ENCODE measurements around the gene PRRT1. TPM values are rescaled to one million over a fixed set of nuclear protein-coding genes. Genes with fewer than 3 reads are reported as not detected.
"Not testable (repeated sequence)": the region's sequence is repeated elsewhere in the genome, so short reads cannot be mapped to it uniquely, and the experiment has no call there.

Gene PRRT1
- polyA plus RNA-seq, 1 donor: 5.3 TPM

DNA sequence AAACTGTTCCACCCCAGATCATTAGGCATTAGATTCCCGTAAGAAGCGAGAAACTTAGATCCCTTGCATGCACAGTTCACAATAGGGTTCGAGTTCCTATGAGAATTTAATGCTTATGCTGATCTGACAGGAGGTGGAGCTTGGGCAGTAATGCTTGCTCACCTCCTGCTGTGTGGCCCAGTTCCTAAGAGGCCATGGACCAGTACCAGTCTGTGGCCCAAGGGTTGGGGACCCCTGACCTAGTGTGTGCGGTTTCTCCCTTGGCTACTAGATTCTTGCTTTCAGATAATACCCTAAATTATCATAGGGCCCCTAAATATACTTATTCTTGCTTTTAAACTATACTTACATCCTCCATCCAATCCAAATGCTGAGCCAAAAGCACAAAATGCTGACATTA is 42.6 kb upstream of the PRRT1 start:
- WGBS (ENCODE audit: insufficient coverage, low lambda C conversion rate): no CpG with 5 or more reads among the region's 4 CpGs
- DNase-seq: no peak

DNA sequence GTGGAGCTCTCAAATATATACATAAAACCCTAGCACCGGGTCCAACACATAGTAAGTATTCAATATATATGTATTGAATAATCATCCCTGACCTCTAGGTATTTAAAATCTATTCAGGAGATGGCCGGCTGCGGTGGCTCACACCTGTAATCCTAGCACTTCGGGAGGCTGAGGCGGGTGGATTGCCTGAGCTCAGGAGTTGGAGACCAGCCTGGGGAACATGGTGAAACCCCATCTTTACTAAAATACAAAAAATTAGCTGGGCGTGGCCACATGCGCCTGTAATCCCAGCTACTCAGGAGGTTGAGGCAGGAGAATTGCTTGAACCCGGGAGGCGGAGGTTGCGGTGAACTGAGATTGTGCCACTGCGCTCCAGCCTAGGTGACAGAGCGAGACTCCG is 41.4 kb upstream of the PRRT1 start:
- not testable (repeated sequence) for H3K36me3 ChIP-seq (ENCODE audit: control insufficient read depth, insufficient read depth, low read length); DNase-seq; H3K9me3 ChIP-seq (ENCODE audit: control insufficient read depth, low read depth, low read length); H3K27me3 ChIP-seq (ENCODE audit: control insufficient read depth, insufficient read depth, low read length); H3K4me3 ChIP-seq (ENCODE audit: low read length)
- Histone ChIP-seq H3K27ac (ENCODE audit: low read length) (peak overlapping the region; percentile 99), H3K4me1 (ENCODE audit: control insufficient read depth, insufficient read depth, low read length) (peaks cover 39% of the 10 kb centered on the region)
- 91% methylated on average over 4 of the region's 13 CpGs for WGBS (ENCODE audit: insufficient coverage, low lambda C conversion rate)

More for the DNA sequence above, 42.6 kb upstream of the PRRT1 start:
- H3K27ac ChIP-seq (ENCODE audit: low read length): peak overlapping the region; percentile 85
- no peaks in the 10 kb centered on the region for H3K9me3 ChIP-seq (ENCODE audit: control insufficient read depth, low read depth, low read length)
- H3K36me3 ChIP-seq (ENCODE audit: control insufficient read depth, insufficient read depth, low read length): no peaks in the 10 kb centered on the region
- H3K27me3 ChIP-seq (ENCODE audit: control insufficient read depth, insufficient read depth, low read length): no peaks in the 10 kb centered on the region
- peaks cover 39% of the 10 kb centered on the region for H3K4me1 ChIP-seq (ENCODE audit: control insufficient read depth, insufficient read depth, low read length)
- no peak overlapping the region for H3K4me3 ChIP-seq (ENCODE audit: low read length)

DNA sequence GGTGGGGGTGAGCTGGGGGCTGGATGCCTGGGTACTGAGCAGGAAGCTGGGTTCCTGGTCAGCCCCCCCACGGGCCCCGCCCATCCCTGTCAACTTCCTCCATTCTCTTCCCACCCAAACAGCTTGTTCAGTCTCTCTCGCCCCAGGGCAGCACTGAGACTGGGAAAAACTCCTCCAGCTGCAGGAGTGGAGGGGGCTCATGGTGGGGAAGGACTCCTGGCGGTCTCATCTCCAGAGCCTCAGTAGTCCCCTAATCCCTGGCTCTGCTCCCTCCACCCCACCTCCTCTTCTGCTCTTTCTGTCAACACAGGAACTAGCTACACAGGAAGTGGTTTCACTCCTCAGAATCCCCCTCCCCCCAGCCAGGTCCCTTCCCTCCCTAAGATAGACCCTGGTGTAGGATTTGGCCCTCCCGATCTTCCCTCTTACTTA is 40.9 kb upstream of the PRRT1 start, which contains the start of gene GPSM3:
GPSM3 (minus strand) TSS at position 36 of the 432 bp plus-strand sequence. CDS start 130 bp downstream, outside the sequence.
- DNase-seq: peak; percentile 38 to 69
- Histone ChIP-seq H3K9me3 (ENCODE audit: control insufficient read depth, low read depth, low read length) (no peaks in the 10 kb centered on the region), H3K27ac (ENCODE audit: low read length) (peak within 1 kb of the TSS; percentile 99), H3K36me3 (ENCODE audit: control insufficient read depth, insufficient read depth, low read length) (peaks cover 6% of the 10 kb centered on the region), H3K4me3 (ENCODE audit: low read length) (peak within 1 kb of the TSS; percentile 88), H3K4me1 (ENCODE audit: control insufficient read depth, insufficient read depth, low read length) (peaks cover 39% of the 10 kb centered on the region), H3K27me3 (ENCODE audit: control insufficient read depth, insufficient read depth, low read length) (no peaks in the 10 kb centered on the region)
- WGBS (ENCODE audit: insufficient coverage, low lambda C conversion rate): no CpG with 5 or more reads among the region's 5 CpGs

DNA sequence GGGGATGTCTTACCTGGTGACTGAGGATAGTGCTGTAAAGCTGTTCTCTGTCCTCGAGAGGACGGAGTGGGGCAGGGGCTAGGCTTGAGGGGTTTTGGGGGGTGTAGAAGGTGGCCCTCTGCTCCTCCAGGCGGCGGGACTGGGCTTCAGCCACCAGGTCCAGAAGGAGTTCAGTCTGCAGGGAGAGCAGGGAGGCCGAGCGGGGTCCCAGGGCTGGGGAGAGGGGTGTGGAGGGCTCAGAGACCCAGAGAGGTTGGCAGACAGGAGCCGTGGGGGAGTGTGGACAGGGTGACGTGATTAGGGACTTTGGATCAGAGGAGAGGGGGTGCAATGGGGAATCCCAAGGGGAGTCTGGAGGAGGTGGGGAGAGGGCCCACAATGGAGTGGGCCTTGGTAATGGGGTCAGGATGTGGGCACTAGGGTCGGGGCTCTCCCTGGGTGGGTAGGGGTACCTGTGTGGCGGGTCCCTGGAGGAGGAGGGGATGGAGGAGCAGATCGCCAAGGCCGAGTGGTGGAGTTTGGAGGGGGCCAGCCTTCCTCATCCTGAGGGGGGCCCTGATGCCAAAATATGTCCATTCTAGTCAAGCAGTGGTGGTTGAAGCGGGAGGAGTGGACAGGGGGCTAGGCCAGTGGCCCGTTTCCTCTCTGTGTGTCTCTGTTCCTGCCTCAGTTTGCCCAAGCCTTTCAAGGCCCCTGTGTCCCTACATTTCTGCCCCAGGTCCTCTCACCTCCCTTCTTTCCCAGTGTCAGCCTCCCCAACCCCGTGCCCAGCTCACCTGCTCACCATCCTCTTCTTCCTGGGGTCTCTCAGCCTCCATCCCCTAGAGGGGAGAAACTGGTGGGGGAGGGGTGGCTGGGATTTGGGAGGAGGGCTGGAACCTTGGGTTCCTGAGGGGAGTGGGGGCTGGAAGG is 40.2 kb upstream of the PRRT1 start:
- Histone ChIP-seq H3K4me3 (ENCODE audit: low read length) (peak overlapping the region; percentile 88), H3K4me1 (ENCODE audit: control insufficient read depth, insufficient read depth, low read length) (peaks cover 41% of the 10 kb centered on the region), H3K27me3 (ENCODE audit: control insufficient read depth, insufficient read depth, low read length) (no peaks in the 10 kb centered on the region), H3K27ac (ENCODE audit: low read length) (peak overlapping the region; percentile 99), H3K36me3 (ENCODE audit: control insufficient read depth, insufficient read depth, low read length) (peaks cover 12% of the 10 kb centered on the region), H3K9me3 (ENCODE audit: control insufficient read depth, low read depth, low read length) (no peaks in the 10 kb centered on the region)
- no CpG with 5 or more reads among the region's 15 CpGs for WGBS (ENCODE audit: insufficient coverage, low lambda C conversion rate)
- DNase-seq: peak in 1 of 2 donors; percentile 34

DNA sequence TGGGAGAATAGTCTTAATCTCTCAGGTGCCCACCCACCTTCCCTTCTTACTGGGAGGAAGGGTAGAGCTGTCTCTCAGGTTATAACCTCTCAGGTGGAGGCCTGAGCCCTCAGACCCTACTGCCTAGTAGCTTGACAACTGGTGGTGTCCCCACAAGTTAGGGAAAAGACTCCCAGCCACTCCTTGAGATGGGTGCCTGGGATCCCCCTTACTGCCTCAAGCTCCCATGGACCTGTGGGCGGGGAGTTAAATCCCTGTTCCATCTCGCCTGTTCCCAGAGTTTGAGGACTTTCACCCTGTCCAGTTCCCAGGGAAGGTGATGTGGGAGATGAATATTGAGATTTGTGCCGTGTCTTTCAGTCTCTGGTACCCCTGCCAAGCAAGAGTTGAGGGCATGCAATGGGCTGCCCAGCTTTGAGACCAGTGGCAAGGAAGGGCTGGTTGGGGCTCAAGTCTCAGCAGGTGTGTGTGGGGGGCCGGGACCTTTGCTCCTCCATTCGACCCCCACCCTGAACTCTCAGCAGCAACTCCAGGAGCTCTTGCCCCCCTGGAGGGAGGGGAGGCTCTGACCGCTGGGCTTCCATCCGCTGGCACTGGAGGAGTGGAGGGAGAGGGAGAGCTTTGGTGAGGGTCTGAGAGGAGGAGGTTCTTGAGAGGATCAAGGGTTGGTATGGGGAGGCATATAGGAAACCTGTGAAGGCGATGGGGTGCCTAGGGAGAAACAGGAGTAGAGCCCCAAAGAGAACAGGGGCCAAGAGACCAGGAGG is 39.4 kb upstream of the PRRT1 start:
- 40% methylated on average over 1 of the region's 8 CpGs for WGBS (ENCODE audit: insufficient coverage, low lambda C conversion rate)
- peaks cover 37% of the 10 kb centered on the region for H3K4me1 ChIP-seq (ENCODE audit: control insufficient read depth, insufficient read depth, low read length)

DNA sequence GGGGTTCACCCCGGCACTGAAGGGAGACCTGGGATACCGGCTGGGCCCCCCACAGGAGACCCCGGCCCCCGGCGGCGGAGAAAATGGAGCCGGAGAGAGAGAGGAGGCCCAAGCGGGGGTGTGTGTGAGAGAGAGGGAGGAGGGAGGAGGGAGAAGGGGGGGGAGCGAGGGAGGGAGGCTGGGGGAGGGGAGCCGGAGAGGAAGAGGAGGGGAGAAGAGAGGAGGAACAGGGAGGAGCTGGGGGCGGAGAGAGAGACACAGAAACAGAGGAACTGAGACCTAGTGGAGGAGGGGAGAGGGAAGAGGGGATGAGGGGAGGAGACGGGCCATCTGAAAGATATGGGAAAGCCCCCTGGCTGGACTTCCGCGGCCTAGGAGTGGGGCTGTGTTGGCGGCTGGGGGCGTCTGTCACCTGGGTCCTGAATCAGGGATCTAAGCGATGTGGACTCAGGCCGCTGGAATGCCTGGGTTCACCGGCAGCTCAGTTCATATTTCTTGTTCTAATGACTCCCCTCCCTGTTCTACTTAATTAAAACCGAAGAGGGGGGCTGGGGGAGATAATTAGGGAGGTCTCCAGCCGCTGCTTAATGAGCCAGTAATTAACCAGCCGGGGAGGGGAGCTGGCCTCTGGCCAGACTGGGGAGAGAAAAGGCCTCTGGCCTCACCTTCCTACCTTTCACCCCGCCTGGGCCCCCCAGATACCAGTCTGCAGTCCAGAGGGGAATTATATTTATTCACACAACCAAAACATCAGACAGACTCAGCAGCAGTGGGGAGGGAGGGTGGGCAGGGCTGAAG is 38.5 kb upstream of the PRRT1 start, which contains the start of gene PBX2:
PBX2 (minus strand) TSS at position 149 of the 798 bp plus-strand sequence. CDS start 287 bp downstream, outside the sequence.
- WGBS (ENCODE audit: insufficient coverage, low lambda C conversion rate): 0% methylated on average over 2 of the region's 23 CpGs
- Histone ChIP-seq H3K4me3 (ENCODE audit: low read length) (peak within 1 kb of the TSS; percentile 88), H3K9me3 (ENCODE audit: control insufficient read depth, low read depth, low read length) (no peaks in the 10 kb centered on the region), H3K36me3 (ENCODE audit: control insufficient read depth, insufficient read depth, low read length) (peaks cover 25% of the 10 kb centered on the region), H3K27me3 (ENCODE audit: control insufficient read depth, insufficient read depth, low read length) (no peaks in the 10 kb centered on the region), H3K27ac (ENCODE audit: low read length) (peak within 1 kb of the TSS; percentile 99), H3K4me1 (ENCODE audit: control insufficient read depth, insufficient read depth, low read length) (peaks cover 37% of the 10 kb centered on the region)
- peak; percentile 88 to 94 for DNase-seq

More for the DNA sequence above, 39.4 kb upstream of the PRRT1 start:
- H3K27ac ChIP-seq (ENCODE audit: low read length): peak overlapping the region; percentile 99
- H3K4me3 ChIP-seq (ENCODE audit: low read length): peak overlapping the region; percentile 88
- H3K27me3 ChIP-seq (ENCODE audit: control insufficient read depth, insufficient read depth, low read length): no peaks in the 10 kb centered on the region
- no peaks in the 10 kb centered on the region for H3K9me3 ChIP-seq (ENCODE audit: control insufficient read depth, low read depth, low read length)
- peak in 1 of 2 donors; percentile 64 for DNase-seq
- peaks cover 21% of the 10 kb centered on the region for H3K36me3 ChIP-seq (ENCODE audit: control insufficient read depth, insufficient read depth, low read length)

DNA sequence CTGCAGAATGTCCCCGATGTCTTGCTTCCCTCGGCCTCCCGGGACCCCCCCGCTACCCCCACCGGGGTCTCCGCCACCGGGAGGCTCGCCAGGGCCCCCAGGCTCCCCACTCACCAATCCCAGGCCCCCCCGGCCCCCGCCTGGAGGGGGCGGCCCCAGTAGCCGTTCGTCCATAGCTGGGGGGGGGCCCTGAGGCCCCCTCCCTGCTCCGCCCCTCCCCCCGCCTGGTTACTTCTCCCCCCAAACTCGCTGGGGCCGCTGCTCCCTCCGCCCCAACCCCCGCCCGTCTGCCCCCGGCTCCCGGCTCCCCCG is 38.0 kb upstream of the PRRT1 start:
- no peak for DNase-seq
- WGBS (ENCODE audit: insufficient coverage, low lambda C conversion rate): no CpG with 5 or more reads among the region's 23 CpGs

DNA sequence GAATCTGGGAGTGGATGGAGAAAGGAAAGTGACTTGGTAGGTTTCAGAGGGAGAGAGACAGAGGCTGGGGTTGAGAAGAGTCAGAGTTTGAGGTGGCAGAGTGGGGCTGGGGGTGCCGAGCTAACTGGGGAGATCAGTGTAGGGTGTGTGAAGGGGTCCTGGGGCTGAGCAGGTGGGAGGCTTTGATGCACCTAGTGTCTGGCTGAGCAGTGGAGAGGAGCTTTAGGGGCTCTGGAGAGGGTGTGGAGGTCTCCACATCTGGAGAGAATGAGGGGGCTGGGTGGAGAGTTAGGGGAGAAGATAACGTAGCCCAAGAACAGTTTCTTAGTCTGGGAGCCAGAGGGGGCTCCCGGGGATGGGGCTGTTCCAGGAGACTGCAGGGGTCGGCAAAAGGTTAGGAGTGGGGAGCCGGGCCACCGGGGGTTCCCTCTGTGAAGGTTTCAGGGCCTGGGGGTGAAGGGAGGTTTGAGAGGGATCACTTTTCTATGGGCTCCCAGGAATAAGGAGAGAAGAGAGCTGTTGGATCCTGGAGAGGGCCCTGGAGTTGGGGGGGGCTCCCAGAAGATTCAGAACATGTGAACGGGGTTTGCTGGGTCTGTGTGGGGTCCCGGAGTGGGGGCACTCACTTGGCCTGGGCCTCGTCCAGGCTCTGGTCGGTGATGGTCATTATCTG is 37.5 kb upstream of the PRRT1 start:
- Histone ChIP-seq H3K36me3 (ENCODE audit: control insufficient read depth, insufficient read depth, low read length) (peaks cover 27% of the 10 kb centered on the region), H3K27ac (ENCODE audit: low read length) (peak overlapping the region; percentile 99), H3K4me1 (ENCODE audit: control insufficient read depth, insufficient read depth, low read length) (peaks cover 30% of the 10 kb centered on the region), H3K27me3 (ENCODE audit: control insufficient read depth, insufficient read depth, low read length) (no peaks in the 10 kb centered on the region), H3K9me3 (ENCODE audit: control insufficient read depth, low read depth, low read length) (no peaks in the 10 kb centered on the region), H3K4me3 (ENCODE audit: low read length) (peak overlapping the region; percentile 88)
- DNase-seq: no peak
- 0% methylated on average over 1 of the region's 10 CpGs for WGBS (ENCODE audit: insufficient coverage, low lambda C conversion rate)

More for the DNA sequence above, 38.0 kb upstream of the PRRT1 start:
- Histone ChIP-seq H3K4me3 (ENCODE audit: low read length) (peak overlapping the region; percentile 88), H3K9me3 (ENCODE audit: control insufficient read depth, low read depth, low read length) (no peaks in the 10 kb centered on the region), H3K4me1 (ENCODE audit: control insufficient read depth, insufficient read depth, low read length) (peaks cover 32% of the 10 kb centered on the region), H3K27ac (ENCODE audit: low read length) (peak overlapping the region; percentile 99), H3K27me3 (ENCODE audit: control insufficient read depth, insufficient read depth, low read length) (no peaks in the 10 kb centered on the region), H3K36me3 (ENCODE audit: control insufficient read depth, insufficient read depth, low read length) (peaks cover 25% of the 10 kb centered on the region)

DNA sequence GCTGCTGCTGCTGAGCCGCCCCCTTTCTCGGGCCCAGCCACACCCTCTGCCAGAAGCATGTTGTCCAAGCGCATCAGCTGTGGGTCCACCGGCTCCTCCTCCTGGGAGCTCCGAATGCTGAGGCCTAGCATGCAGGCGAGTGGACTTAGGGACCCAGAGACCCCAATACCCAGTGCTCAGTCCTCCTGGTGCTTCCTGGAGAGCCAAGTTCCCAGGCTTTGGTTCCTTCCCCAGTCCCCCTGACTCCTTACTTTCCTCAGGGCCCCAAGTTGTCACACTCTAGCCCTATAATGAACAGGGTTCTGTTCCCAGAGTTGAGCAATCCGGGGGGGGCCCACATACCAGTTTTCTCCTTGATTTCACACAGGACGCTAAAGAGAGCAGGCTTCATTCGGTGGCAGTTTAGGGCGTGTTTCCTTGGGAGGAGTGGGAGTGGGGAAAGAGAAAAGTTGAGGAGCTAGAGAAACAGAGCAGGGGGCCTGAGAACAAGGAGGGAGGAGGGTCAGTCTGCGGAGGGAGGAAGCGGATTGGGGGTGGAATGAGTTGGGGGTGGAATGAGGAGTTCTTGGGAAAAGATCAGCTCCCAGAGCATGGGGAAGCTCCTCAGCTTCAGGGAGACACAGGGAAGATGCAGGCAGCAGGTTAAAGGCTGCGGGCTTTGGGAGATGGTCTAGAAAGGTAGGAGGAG is 36.8 kb upstream of the PRRT1 start:
- DNase-seq: peak in 1 of 2 donors; percentile 57
- peaks cover 34% of the 10 kb centered on the region for H3K36me3 ChIP-seq (ENCODE audit: control insufficient read depth, insufficient read depth, low read length)
- no CpG with 5 or more reads among the region's 13 CpGs for WGBS (ENCODE audit: insufficient coverage, low lambda C conversion rate)
- peak overlapping the region; percentile 99 for H3K27ac ChIP-seq (ENCODE audit: low read length)
- peaks cover 29% of the 10 kb centered on the region for H3K4me1 ChIP-seq (ENCODE audit: control insufficient read depth, insufficient read depth, low read length)
- no peaks in the 10 kb centered on the region for H3K27me3 ChIP-seq (ENCODE audit: control insufficient read depth, insufficient read depth, low read length)
- peak overlapping the region; percentile 88 for H3K4me3 ChIP-seq (ENCODE audit: low read length)
- no peaks in the 10 kb centered on the region for H3K9me3 ChIP-seq (ENCODE audit: control insufficient read depth, low read depth, low read length)
